PFSK-1 (cell line): ENCODE results near the gene LRRC3.

Source experiments
- FOXP2 ChIP-seq: optimal IDR thresholded peaks from 2 replicates; pipeline ENCODE3; 2011; ENCODE audit warnings: borderline replicate concordance, control low read depth, inconsistent platforms; ENCODE audit not compliant: insufficient read depth; ENCODE audit errors: extremely low read length, extremely low read depth
- POLR2AphosphoS5 ChIP-seq: IDR thresholded peaks from 2 replicates; pipeline ENCODE4 v1.6.1; 2012; ENCODE audit warnings: low read depth, mild to moderate bottlenecking, control low read depth, low read length, moderate library complexity
- REST ChIP-seq, 2 experiments: IDR thresholded peaks; 2 replicates each; pipeline versions ENCODE4 v1.6.1 to v1.8.0; 2011 to 2012; ENCODE audit warnings: low read depth in 2 of 2, low read length in 2 of 2, control low read depth in 1 of 2, inconsistent platforms in 1 of 2, mild to moderate bottlenecking in 1 of 2, moderate library complexity in 1 of 2; ENCODE audit not compliant: insufficient read depth in 1 of 2
- SIN3A ChIP-seq: IDR thresholded peaks from 2 replicates; pipeline ENCODE4 v1.6.1; 2012; ENCODE audit warnings: mild to moderate bottlenecking, low read length, moderate library complexity, borderline replicate concordance; ENCODE audit not compliant: insufficient read depth
- TAF1 ChIP-seq: IDR thresholded peaks from 2 replicates; pipeline ENCODE4 v1.6.1; 2012; ENCODE audit warnings: low read length, control low read depth, borderline replicate concordance; ENCODE audit not compliant: insufficient read depth

LRRC3 gene

DNA sequence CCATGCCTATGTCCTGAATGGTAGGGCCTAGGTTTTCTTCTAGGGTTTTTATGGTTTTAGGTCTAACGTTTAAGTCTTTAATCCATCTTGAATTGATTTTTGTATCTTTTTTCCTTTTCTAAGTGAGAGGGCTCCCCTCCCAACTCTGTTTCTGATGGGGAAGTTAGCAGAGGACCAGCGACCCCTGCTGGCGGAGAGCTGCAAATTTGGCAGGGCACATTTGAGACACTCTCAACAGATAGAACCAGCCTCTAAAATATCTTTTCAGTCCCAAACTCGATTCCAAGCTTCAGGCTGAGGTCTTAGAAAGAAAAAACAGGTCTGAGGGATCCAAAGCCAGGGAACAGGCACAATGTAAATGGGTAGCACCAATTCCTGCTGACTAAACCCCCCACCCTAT is 32.5 kb downstream of the LRRC3 start:
- TF ChIP-seq FOXP2 (no peak), POLR2AphosphoS5 (no peak), TAF1 (no peak), REST (IDR thresholded peaks at IDR 0.05; ENCODE audit: insufficient read depth in 1 of 2, low read depth in 2 of 2, low read length in 2 of 2) (no peak)

DNA sequence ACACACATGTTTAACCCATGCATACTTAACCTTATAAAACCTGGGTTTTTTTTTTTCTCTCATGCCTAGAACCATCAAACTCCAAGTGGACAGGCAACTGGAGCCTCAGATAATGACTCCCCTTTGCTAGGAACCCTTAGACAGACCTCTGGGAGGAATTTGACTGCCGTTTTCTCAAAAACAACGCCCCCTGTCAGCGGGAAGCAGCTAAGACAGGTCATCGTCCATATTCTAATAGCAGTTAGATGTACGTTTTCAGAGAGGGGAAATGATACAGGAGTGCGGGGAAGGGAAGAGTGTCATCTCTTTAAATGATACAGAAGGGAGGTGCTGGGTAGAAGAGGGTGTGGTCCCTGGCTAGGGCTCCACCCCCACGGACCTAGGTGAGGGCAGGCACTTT is 34.7 kb downstream of the LRRC3 start:
- TF ChIP-seq POLR2AphosphoS5 (no peak), SIN3A (no peak), TAF1 (no peak), REST (IDR thresholded peaks at IDR 0.05; ENCODE audit: insufficient read depth in 1 of 2, low read depth in 2 of 2, low read length in 2 of 2) (no peak), FOXP2 (no peak)

GRCh38 chr21:44490405-44490804 is 35.1 kb downstream of the LRRC3 start:
- TF ChIP-seq FOXP2: no peak
- TF ChIP-seq REST (IDR thresholded peaks at IDR 0.05; ENCODE audit: insufficient read depth in 1 of 2, low read depth in 2 of 2, low read length in 2 of 2): no peak
- no peak for TF ChIP-seq SIN3A
- TF ChIP-seq TAF1: no peak
- TF ChIP-seq POLR2AphosphoS5: no peak

DNA sequence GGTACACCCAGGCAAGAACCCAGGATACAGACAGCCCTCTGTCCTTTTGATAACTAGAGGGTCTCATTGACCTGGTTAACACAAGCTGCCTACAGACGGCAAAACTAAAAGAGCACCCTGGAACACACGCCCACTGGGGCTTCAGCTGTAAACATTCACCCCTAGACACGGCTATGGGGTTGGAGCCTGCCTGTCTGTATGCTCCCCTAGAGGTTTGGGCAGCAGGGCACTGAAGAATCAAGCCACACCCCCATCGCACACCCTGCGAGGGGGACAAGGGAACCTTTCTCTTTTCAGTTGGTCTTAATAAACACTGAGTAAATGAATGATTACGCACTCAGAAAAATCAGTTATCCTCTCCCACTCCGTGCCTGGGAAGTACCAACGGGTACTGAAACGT is 35.5 kb downstream of the LRRC3 start:
- no peak for TF ChIP-seq SIN3A
- no peak for TF ChIP-seq POLR2AphosphoS5
- no peak for TF ChIP-seq FOXP2
- no peak for TF ChIP-seq REST (IDR thresholded peaks at IDR 0.05; ENCODE audit: insufficient read depth in 1 of 2, low read depth in 2 of 2, low read length in 2 of 2)
- no peak for TF ChIP-seq TAF1

DNA sequence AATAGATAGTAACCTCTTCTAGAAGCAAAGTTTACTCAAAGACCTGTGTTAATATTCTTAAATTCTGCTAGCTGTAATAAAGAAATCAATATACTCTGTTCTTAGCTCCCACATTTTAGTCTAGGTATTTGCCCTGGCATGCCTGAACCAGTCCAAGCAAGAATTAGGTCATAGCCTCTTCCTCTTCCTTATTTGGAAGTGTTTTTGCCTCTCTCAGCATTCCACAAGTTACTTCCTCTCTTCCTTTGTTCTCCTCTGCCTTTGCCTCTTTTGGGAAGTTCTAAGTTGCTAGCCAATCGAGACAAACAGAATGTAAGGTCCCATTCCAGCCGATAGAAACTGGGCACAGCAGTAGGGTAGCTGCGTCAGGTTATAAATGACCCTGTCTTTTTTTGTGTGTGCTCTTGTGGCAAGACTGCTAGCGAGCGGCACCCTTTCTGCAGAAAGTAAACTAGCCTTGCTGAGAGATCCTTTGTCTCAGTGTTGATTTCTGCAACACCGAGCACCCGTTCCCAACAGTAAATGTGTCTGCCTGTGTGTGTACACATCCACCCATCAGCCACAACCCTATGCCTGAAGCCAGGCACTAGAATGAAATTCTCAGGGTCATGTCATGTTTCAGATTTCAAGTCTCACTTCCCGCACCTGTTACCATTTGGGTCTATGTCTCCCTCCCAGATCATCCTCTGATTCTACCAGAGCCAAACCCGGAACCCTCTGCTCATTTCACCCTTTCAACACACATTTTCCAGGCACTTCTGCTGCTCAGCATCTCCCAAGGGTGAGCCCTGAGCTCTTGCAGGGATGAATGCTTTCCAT is 37.5 kb downstream of the LRRC3 start:
- TF ChIP-seq SIN3A (no peak), FOXP2 (no peak), REST (IDR thresholded peaks at IDR 0.05; ENCODE audit: insufficient read depth in 1 of 2, low read depth in 2 of 2, low read length in 2 of 2) (no peak)
